HG02970 (cell line): ENCODE measurements around the gene FARSA.
A peak's percentile ranks its signal among the peaks of the same experiment; 100 is the strongest.
"Not testable (repeated sequence)": the region's sequence is repeated elsewhere in the genome, so short reads cannot be mapped to it uniquely, and the experiment has no call there.

Experiments used
- ATAC-seq: cut with Tn5 transposase; IDR thresholded peaks from one replicate; pipeline ENCODE4 v1.9.1; 2021; ENCODE audit warnings: mild to moderate bottlenecking, moderate library complexity, moderate number of reproducible peaks; ENCODE audit not compliant: unreplicated experiment, low FRiP score

Gene FARSA

GRCh38 chr19:12954612-12954962, 21.1 kb upstream of the FARSA start:
- ATAC-seq, result no peak

DNA sequence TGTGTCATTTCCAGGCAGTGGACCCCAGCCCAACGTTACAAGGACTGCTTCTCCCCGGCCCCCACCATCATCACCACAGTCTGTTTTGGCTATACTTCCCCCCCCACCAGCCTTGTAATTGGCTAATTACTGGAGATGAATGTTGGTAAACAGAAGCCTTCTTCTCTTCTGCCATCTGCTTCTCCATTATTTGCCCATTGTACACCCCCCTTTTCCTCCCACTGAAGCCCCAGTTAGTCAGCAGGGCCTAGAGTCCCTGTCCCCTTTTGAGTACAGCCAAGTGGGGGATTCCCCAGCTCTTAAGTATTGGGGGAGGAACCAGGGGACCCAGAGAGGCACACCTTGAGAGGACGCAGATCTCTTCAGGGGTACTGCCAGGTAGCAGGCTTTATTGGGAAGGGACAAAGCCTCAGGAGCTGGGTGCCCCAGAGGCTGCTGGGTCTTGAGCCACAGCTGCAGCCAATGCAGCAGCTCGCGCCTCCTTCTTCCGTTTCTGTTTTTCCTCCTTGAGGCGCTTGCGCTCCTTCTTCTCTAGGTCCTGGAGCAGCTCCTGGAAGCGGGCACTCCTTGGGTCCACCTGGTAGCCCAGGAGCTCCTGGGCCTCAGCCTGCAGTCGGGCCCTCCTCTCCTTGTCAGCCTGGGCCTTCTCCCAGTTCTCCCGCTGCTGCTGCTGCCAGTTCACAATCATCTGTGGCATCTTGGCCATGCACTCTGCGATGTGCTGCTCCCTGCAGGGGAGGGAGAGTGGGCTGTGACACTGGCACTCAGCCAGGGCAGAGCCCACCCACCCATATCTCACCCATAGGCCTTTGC, 20.5 kb upstream of the FARSA start:
- ATAC-seq, result no peak

- no peak for ATAC-seq
Observed at GRCh38 chr19:12953138-12953798, 19.8 kb upstream of the FARSA start.

DNA sequence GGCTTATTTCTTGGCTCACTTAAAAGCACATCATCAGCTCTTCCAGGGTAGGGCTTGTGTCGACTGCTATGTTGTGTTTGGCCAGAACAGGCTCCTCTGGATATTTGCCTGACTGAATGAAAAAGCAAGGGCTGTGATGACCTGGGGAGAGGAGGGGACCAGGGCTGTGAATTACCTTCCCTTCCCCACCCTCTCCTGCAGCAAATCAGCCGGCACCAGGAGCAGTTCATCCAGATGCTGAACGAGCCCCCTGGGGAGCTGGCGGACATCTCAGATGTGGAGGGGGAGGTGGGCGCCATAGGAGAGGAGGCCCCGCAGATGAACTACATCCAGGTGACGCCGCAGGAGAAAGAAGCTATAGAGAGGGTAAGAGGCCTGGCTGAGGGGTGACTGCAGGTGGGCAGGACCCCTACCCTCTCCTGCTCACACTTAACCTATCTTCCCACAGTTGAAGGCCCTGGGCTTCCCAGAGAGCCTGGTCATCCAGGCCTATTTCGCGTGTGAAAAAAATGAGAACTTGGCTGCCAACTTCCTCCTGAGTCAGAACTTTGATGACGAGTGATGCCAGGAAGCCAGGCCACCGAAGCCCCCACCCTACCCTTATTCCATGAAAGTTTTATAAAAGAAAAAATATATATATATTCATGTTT, 19.1 kb upstream of the FARSA start:
- no peak for ATAC-seq

- not testable (repeated sequence) for ATAC-seq
Observed at GRCh38 chr19:12952050-12952449, 18.5 kb upstream of the FARSA start.

DNA sequence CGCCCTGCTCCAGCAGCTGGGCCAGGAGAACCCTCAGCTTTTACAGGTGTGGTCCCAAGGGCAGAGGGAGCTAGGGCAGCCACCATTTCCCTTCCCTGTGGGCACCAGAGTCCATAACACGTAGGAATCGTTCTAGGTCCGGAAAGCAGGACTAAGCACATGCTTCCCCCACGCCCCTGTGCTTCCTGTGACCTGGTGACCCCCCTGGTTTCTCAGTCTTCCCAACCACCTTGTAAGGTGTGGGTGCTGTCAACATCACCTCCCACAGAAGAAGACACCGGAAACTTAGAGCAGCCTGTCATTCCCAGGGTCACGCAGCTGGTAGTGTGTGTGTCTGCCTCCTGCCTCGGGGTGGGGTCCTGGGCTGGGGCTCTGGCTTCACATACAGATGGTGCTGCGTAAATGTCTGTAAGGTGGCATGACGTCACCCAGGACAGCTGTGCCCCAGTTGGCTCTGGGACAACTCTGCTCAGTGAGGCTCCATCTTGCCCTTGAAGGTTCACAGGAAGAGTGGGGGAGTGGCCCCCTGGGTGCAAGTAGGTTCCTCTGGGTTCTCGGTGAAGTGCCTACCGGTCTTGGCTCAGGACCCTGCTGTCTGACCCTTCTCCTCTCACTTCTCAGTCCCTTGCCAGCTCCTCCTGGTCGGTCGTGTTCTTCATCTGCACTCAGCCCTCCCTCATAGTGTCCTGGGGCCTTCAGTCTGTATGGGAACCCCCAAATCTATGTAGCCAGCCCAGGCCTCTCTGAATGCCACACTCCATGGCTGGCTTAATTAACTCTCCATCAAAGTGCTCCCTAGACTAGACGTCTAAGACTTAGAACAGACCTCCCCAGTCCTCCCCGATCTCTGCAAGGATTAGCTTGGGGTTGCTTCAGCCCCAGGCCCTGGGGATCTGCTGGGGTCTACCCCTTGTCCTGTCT, 16.1 kb upstream of the FARSA start:
- no peak for ATAC-seq

DNA sequence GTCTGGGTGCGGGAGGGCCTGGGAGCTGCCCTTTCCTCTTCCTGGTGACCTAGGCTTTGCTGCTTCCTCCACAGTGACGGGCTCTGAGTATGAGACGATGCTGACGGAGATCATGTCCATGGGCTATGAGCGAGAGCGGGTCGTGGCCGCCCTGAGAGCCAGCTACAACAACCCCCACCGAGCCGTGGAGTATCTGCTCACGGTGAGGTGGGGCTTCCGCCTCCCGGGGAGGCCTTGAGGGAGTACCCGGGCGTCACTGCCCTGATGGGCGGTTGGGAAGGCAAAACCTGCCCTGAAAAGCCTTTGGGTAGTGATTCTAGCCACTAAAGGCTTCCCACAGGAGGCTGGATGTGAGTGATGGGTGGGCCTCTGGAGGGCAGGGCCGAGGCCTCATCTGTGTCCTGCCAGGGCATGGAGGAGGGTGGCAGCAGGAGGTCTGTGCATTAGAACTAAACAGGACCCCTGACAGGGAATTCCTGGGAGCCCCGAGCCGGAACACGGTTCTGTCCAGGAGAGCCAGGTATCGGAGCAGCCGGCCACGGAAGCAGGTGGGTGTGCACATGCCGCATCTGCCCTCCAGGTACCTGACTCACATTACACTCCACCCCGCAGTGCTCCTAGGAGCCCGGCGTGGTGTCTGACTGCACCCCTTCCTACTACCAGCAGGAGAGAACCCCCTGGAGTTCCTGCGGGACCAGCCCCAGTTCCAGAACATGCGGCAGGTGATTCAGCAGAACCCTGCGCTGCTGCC, 15.3 kb upstream of the FARSA start:
- ATAC-seq, result no peak

GRCh38 chr19:12947702-12948611, 14.4 kb upstream of the FARSA start:
- ATAC-seq, result no peak

- no peak for ATAC-seq
Observed at GRCh38 chr19:12946731-12947496, 13.4 kb upstream of the FARSA start.

DNA sequence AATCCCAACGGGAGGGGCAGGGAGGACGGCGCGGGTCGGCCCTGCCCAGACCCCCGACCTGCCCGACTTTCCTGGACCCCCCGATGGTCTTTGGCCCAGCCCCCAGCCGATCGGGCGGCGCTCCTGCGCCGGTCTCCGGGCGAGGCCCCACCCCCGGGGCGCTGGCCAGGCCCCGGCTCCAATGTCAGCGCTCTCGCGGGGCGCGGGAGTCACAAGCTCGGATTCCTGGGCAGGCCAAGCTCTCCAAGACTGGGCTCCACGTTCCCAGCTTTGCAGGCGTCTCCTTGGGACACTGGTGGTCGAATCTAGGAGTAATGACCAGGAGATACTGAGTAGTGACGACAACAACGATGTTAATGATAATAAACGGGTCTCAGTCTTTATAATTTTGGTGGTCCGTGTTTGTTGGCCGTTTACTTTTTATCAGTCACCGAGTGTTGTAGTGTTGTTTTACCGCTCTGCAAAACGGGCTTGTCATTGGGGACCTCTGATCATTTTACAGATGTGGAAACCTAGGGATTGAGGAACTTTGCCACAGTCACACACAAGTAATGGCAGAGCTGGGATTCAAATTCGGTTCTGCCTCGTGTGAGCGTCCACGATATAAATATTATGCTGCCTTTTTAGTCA, 12.7 kb upstream of the FARSA start:
- peak; percentile 37 for ATAC-seq

GRCh38 chr19:12945479-12946091, 12.1 kb upstream of the FARSA start, which contains the start of gene RAD23A:
Gene RAD23A, plus strand, starts transcription at chr19:12945862. Its CDS starts 87 bp downstream, at chr19:12945949.
- ATAC-seq, result peak; percentile 81

GRCh38 chr19:12944104-12944674, 10.7 kb upstream of the FARSA start:
- ATAC-seq, result no peak

DNA sequence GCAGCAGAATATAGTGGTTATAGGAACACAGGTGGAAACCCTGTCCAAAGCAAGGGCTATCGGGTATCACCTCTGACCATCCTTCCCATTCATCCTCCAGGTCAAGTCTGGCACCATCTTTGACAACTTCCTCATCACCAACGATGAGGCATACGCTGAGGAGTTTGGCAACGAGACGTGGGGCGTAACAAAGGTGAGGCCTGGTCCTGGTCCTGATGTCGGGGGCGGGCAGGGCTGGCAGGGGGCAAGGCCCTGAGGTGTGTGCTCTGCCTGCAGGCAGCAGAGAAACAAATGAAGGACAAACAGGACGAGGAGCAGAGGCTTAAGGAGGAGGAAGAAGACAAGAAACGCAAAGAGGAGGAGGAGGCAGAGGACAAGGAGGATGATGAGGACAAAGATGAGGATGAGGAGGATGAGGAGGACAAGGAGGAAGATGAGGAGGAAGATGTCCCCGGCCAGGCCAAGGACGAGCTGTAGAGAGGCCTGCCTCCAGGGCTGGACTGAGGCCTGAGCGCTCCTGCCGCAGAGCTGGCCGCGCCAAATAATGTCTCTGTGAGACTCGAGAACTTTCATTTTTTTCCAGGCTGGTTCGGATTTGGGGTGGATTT, 10.0 kb upstream of the FARSA start:
- ATAC-seq, result no peak

DNA sequence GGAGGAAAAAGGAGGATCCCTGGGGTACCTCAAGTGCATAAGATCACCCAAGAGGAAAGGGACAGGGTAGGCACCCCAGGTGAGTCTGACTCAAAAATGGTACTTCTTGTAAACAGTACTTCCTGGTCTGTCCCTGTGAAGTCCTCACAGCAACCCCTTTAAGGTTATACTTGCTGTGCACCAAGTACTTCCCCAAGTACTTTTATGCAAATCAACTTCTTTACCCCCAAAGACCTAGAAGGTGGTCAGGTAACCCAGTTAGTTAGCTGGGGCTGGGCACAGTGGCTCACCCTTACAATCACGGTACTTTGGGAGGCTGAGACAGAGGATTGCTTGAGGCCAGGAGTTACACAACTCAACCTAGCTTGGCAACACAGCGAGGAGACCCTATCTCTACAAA, 7.4 kb upstream of the FARSA start:
- ATAC-seq, result no peak

- no peak for ATAC-seq
Observed at GRCh38 chr19:12939975-12940423, 6.5 kb upstream of the FARSA start.
